GM18520 (cell line): Measurements from ENCODE around the gene CCDC197.

Experiments used
- ATAC-seq: cut with Tn5 transposase; IDR thresholded peaks from one replicate; pipeline ENCODE4 v1.9.1; 2021; ENCODE audit not compliant: unreplicated experiment

CCDC197 gene

DNA sequence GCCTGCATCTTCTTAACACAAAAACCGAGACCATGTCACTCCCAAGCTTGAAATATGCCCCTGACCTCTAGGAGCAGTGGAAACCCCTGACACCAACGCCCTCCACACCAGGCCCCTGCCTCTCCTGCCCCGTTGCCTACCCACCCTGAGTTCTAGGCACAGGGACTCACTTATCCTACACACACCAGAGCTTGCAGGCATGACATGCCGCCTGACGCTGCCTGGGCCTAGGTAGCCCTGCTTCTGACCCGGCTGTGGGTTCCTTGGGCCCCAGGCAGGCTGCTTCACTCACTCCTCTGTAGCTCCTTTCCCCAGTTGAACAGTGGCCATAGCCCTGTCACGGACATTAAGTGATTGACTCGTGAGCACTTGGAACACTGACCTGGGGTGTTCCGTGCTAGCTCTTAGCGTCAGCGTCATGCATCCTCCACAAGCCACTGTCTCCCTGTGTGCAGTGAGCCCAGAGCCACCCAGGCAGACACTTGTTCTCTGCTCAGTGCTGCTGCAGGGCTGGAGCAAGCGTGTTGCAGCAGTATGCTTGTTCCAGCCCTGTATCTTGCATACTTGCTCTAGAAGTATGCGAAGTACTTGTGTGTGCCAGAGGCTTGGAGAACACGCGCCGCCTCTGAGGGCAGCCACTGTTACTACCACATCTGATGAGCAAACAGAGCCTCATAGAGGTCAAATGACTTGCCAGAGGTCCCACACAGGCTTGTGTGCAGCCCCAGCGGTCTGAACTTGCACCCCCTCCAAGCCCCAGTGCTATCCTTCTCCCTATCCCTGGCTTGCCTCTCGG lies 44.6 kb downstream of the CCDC197 start:
- no peak for ATAC-seq

GRCh38 chr14:94042433-94043091 lies 45.5 kb downstream of the CCDC197 start:
- ATAC-seq = no peak

- no peak for ATAC-seq
These were observed 46.1 kb downstream of the CCDC197 start for GRCh38 chr14:94043111-94043755.

- ATAC-seq = no peak
These were observed 46.8 kb downstream of the CCDC197 start for GRCh38 chr14:94043756-94044475.

DNA sequence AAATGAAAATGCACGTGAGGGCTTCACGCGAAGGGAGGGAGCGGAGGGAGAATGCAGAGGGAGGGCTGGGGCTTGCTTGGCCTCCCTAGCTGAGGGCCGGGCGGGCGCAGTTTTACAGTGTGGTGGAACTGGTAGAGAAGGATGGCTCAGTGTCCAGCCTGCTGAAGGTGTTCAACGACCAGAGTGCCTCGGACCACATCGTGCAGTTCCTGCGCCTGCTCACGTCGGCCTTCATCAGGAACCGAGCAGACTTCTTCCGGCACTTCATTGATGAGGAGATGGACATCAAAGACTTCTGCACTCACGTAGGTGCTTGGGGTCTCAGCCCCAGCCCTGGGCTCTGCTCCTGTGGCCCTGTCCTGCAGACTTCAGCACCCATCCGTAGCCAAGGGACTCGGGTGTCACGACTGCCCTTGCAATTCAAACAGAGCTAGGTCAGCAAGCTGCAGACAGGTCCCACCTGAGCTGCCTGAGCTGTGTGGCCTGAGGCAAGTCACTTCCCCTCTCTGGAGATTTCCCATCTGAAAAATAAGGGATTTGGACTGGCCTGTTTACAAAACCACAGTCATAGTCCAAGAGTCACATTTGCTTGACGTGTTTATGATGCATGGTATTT lies 47.5 kb downstream of the CCDC197 start:
- ATAC-seq = no peak

GRCh38 chr14:94045101-94045500 lies 48.0 kb downstream of the CCDC197 start:
- no peak for ATAC-seq

DNA sequence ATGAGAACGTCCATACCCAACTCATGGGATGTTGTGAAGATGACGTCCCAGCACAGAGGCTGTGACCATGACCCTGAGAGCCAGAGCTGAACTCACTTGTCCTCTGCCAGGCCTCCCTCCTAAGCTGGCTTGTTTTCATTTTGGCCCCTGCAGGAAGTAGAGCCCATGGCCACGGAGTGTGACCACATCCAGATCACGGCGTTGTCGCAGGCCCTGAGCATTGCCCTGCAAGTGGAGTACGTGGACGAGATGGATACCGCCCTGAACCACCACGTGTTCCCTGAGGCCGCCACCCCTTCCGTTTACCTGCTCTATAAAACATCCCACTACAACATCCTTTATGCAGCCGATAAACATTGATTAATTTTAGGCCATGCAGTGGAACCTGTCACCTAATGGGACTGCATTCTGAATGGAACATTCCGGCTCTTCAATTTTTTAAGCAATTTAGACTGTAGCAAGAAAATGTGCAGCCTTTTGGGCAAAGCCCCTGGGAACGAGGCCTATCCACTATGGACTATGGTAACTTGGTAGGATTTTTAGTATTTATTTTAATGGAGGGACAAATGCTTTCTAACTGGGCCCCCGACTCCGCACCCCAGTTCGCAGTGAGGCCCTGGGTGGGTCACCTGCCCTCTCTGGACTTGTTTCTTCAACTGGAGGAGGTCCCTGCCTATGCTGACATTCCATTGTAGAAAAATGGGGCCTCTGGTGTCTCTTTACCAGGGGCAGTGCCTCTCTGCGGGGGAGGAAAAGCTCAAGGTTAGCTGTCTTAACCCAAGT lies 48.7 kb downstream of the CCDC197 start:
- ATAC-seq = no peak

GRCh38 chr14:94046696-94047250 lies 49.7 kb downstream of the CCDC197 start:
- no peak for ATAC-seq

DNA sequence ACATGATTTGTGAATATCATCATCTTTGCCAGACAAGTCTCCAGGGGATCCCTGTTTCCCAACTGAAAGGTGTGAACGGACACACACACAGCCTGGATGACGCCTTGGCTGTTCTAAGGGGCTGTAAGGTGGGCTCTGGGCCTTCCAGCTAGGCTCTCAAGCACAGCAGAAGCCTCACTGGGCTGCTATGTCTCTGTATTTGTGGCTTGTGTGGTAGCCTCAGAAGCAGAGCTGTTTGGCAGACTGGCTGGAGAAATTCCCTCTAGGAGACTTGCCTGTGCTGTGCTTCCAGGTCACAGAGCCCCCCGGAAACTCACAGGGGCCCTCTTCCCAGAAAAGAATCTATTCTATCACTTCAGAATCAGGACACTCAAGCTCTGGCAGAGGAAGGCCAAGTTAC lies 50.5 kb downstream of the CCDC197 start:
- no peak for ATAC-seq

DNA sequence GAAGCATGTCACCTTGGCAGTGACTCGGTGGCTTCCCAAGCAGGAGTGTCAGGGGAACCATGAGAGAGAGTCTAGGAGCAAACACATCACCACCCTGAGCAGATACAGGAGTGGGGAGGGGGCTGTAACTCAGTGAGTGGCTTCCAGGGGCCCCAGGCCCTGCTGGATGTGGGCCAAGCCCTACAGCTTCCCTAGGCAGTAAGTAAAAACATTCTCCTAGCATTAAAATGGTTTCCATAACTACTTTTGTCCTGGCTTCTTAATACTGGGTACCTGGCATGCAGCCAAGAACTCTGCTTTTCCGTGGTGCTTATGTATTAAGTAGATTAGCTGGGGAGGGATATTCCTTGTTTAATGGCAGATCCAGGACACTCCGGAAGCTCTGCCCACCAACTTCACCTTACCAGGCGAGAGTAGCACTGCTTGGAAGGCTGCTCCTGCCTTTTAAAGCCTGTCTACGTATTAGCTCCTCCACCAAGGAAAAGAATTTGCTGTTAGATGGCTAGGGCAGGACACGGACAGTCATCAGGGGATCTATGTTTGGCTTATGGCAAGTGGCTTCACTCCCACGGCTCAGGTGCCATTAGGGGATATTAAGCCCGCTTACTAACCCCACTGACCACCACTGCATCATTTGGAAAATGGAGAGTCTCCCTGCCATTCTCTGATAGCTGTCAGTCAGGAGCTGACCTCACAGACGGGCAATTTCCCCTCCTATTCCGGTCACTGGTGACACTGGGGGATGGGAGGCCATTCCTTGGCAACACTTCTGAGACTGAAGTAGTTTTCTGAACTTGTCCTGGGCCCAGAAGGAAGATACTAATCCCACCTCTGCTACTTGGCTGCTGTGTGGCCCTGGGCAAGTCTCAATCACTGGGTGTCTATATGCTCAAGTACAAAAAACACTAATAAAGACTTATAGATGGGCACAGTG lies 51.9 kb downstream of the CCDC197 start:
- no peak for ATAC-seq

- no peak for ATAC-seq
These were observed 52.5 kb downstream of the CCDC197 start for GRCh38 chr14:94049625-94050023.

GRCh38 chr14:94050231-94050880 lies 53.3 kb downstream of the CCDC197 start:
- ATAC-seq = no peak

GRCh38 chr14:94051115-94051514 lies 54.0 kb downstream of the CCDC197 start:
- ATAC-seq = no peak

DNA sequence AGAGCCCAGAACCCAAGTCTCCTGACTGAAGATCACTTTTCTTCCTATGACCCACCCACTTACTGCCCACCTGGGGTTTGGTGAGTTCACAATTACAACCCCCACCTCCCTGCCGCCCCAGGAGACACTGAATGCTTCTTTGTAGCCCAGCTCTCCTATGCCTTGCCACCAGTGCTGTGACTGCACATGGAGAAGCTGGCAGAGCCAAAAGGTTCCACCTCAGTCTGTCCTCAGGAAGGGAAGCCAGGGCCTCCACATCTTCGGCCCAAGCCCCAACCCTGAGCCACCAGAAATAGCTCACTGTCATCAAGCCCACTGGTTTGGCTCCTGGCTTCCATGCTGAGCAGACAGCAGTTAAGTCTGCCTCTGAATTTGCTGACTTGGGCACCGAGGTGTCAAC lies 54.7 kb downstream of the CCDC197 start:
- ATAC-seq = no peak

GRCh38 chr14:94052199-94052598 lies 55.1 kb downstream of the CCDC197 start:
- no peak for ATAC-seq

- ATAC-seq = no peak
These were observed 55.6 kb downstream of the CCDC197 start for GRCh38 chr14:94052662-94053061.

GRCh38 chr14:94054401-94054800 lies 57.3 kb downstream of the CCDC197 start:
- ATAC-seq = no peak

- ATAC-seq = no peak
These were observed 57.8 kb downstream of the CCDC197 start for GRCh38 chr14:94054936-94055335.
